ENCODE results near the gene ZCCHC14.

- TF ChIP-seq CTCF (optimal IDR thresholded peaks at IDR 0.05 in 1 of 3, IDR thresholded peaks at IDR 0.05 in 1 of 3, conservative IDR thresholded peaks at IDR 0.05 in 1 of 3; ENCODE audit: extremely low read depth in 1 of 3, insufficient read depth in 2 of 3, low read length in 3 of 3) = no peak
- TF ChIP-seq EZH2 (IDR thresholded peaks at IDR 0.05; ENCODE audit: low read length) = no peak
Measured at GRCh38 chr16:87501117-87501516, 8.3 kb upstream of the ZCCHC14 start.

Measured in keratinocyte (primary cell).